GM21825 (cell line): Measurements from ENCODE around the gene XPR1.

Experiments
- ATAC-seq: cut with Tn5 transposase; IDR thresholded peaks from one replicate; pipeline ENCODE4 v1.9.1; 2021; ENCODE audit warnings: mild to moderate bottlenecking, moderate library complexity; ENCODE audit not compliant: unreplicated experiment

Gene XPR1

GRCh38 chr1:180615493-180616290 lies 16.1 kb upstream of the XPR1 start:
- ATAC-seq, result no peak

DNA sequence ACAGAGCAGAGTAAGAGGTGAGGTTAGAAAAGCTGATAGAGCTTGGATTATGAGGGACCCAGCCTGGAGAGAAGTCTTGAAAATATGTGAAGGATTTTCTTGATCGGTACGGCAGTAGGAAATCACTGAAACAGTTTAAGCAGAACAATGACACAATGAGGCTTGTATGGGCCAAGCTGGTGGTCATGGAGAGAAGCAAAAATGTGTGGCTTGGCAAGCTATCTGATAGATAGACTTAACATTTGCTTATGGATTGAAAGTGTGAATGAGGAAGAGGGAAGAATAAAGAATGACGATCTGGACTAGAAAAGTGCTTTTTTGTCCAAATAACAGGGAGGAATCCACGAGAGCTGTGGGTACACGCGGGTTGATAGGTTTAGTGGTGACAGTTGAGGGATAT lies 15.4 kb upstream of the XPR1 start:
- ATAC-seq, result no peak

GRCh38 chr1:180617774-180618395 lies 13.9 kb upstream of the XPR1 start:
- no peak for ATAC-seq

- ATAC-seq, result no peak
Observed at GRCh38 chr1:180620581-180620980, 11.2 kb upstream of the XPR1 start.

- ATAC-seq, result no peak
Observed at GRCh38 chr1:180622658-180623508, 8.9 kb upstream of the XPR1 start.

- ATAC-seq, result no peak
Observed at GRCh38 chr1:180623579-180624347, 8.1 kb upstream of the XPR1 start.

GRCh38 chr1:180626711-180627110 lies 5.1 kb upstream of the XPR1 start:
- no peak for ATAC-seq

- ATAC-seq, result no peak
Observed at GRCh38 chr1:180627411-180627810, 4.4 kb upstream of the XPR1 start.

- no peak for ATAC-seq
Observed at GRCh38 chr1:180628646-180629045, 3.2 kb upstream of the XPR1 start.

DNA sequence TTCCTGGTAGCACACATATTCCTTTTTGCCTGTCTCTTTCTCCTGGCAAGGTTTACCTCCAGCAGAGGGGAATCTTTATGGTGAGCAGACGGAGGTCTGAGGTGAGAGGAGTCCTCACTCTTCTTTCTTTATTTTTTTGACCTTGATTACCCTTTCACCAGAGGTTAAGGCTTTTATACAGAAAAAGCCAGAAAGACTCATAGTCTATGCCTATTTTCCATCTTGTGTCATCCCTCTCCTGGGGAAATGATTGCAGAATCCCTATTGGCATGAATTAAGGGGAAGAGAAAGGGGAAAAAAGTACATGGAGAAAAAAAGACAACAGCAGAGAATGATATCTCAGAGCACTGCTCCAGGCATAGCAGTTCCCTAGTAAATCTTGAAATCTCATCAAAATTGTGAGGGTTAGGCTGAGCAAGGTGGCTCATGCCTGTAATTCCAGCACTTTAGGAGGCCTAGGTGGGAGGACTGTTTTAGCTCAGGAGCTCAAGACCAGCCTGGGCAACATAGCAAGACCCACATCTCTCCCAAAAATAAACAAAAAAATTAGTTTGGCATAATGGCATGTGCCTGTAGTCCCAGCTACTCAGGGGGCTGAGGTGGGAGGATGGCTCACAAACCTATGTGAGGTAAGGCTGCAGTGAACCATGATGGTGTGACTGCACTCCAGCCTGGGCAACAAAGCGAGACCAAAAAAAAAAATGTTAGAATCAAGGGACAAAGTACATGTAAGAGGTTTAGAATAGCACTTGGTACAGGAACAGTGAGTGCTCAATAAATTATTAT lies 1.2 kb upstream of the XPR1 start:
- ATAC-seq, result no peak

GRCh38 chr1:180631194-180631765 lies 542 bp upstream of the XPR1 start:
- ATAC-seq, result no peak

DNA sequence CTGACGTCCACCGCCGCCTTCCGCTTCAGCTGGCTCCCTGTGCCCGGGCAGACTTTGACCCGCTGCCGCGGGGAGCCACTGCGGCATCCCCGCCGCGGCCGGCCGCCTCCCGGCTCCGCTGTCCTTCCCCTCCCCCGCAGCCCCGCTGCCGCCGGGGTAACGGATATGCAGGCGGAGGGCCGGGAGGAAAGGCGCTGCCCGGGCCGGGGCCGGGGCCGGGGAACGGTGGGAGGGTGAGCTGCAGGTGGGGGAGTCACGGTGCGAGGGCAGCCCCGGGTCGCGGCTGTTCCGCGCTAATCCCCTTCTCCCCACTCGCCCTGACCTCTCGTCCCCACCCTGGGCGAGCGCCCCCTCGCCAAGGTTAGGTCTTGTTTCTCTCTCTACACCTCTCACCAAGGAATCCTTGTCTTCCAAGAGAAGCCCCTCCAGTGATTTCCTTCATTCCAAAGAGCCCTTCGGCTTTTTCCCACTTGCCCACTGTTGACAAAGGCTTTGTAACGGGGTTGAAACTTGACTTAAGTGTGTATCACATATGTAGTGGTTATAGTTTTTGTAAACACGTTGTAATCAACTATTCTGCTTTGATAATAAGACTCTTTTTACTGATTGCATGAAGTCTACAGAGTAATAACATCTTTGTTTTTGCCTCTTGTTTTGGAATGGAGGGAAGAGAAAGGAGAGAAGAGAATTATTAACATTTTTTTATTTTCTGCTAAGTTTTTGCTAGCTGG lies 669 bp downstream of the XPR1 start:
- ATAC-seq, result peak; percentile 40

DNA sequence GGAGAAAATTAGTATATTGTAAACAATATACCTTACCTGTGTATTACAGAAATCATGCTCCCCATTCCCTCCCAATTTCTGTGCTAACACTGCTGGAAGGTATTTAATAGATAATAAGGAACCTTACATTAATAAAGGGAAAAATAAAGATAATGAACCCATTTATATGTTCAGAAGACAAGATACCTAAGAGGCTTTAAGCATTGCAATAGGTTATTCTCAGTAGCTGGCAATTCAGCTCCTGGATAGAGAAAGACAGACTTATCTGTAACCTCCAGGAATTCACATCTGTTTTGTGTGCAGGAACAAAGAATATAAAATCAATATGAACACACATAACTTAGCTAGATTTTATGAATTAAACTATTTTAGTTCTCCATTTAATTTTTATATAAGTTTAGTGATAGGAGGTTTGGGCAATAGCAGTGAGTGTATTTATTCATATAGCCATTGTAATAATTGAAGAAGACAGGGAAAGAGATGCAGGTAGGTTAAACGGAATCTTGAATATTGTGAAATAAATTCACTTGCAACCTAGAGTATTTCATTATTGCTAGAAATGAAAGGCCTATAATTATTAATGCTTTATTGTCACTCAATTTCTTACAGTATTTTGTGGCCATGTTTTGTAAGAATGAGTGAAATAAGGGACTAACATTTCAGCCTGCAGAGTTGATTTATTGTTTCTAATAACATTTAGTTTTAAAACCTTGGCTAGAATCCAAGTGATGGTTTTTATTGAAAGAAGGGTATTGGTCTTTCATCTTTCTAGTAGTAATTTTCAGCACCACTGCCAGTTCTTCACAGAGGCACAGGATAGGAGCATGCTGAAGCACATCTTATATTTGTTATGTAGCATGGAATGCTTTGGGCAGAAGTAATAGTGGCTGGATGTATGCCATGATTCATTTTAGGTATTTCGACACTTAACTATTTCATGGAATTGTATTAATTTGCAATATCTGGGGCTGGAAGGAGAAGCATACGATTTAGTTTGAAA lies 1.5 kb downstream of the XPR1 start:
- no peak for ATAC-seq

GRCh38 chr1:180636138-180636537 lies 4.3 kb downstream of the XPR1 start:
- ATAC-seq, result no peak

GRCh38 chr1:180639871-180640270 lies 8.0 kb downstream of the XPR1 start:
- ATAC-seq, result no peak

DNA sequence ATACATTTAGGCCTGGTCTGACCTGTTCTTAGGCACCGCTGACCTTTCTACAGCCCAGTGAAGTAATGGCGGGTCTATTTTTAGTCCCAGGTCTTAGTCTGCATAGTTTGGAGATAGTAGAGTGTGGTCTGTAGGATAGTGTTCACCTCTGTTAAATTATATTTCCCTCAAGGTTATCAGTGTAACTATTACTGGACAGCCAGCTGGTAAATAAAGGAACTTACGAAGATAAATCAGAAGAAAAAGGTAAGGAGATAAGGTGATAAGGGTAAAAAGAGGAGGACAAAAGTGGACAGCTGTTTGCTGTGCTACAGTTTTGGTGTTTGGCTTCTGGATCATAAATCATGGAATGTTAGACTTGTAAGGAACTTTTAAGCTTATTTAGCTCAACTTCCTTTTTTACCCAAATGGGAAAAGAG lies 8.7 kb downstream of the XPR1 start:
- no peak for ATAC-seq

DNA sequence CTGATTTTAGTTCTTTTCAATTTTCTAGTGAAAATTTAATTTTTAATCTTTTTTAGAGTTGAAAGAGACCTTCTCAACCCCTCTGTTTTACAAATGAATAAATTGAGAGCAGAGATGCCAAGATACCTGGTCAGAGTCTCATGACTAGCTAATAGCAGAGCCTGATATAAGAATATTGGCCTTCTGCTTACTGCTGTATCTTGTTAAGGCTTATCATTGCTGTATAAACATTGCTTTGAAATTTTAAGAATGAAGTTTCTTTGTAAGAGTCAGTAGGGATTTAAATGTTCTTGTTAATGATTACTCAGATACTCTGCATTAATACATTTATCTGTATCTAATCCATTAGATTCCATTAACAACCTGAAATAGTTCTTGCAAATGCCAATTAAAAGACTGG lies 9.8 kb downstream of the XPR1 start:
- ATAC-seq, result no peak

DNA sequence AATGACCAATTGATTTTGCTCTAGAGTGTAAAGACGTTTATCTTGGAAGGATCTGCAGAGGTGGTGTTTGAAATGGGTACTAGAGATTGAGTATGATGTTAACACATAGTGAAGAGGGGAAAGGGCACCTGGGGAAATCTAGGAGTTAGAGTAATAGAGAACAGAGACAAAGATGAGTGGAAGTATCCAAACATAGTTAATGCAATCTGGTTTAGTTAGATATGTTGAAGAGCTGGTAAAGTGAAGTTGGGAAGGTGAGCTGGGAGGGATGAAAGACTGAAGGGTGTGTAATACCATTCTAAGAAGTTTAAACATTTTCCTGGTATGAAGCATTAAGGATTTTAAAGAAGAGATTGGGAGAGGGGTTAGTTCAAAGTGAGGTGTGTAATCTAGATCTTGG lies 11.0 kb downstream of the XPR1 start:
- ATAC-seq, result no peak
